ENCODE results near the gene GREB1L. TPM values are rescaled to one million over a fixed set of nuclear protein-coding genes. Genes with fewer than 3 reads are reported as not detected.

The GREB1L gene
- total and polyA plus RNA-seq, 2 donors (not counting 3 experiments of a cell fraction or from before 2014, with no cell fraction given): 0.22 to 0.41 TPM

GRCh38 chr18:21453511-21453901 lies 211.5 kb downstream of the GREB1L start:
- no TSS peak for BruUV-seq (replicated peaks)
- no peaks in the 10 kb centered on the region for H3K36me3 ChIP-seq (ENCODE audit: control insufficient read depth in 2 of 2, extremely low read depth in 1 of 2, insufficient read depth in 2 of 2, low read length in 2 of 2)
- intact Hi-C loops (cut with micrococcal nuclease) (no loop called here), dilution Hi-C loops (cut with MboI; ENCODE audit: extremely low pct_ligation_motif_present, low sequenced_read_pairs) (no loop called here)
- no peaks in the 10 kb centered on the region for H3K79me2 ChIP-seq (ENCODE audit: control insufficient read depth, insufficient read depth, low read length)
- DNase-seq (ENCODE audit: low read depth, low spot score): no peak
- no peaks in the 10 kb centered on the region for H3K9me1 ChIP-seq (replicated peaks; ENCODE audit: control insufficient read depth, extremely low read depth, insufficient read depth, low read length)
- H3K9me3 ChIP-seq (replicated peaks; ENCODE audit: control insufficient read depth, insufficient read depth, low read length): no peaks in the 10 kb centered on the region
- H3K9ac ChIP-seq (replicated peaks; ENCODE audit: extremely low read depth, insufficient read depth, low read length): no peak overlapping the region
- H4K20me1 ChIP-seq (replicated peaks; ENCODE audit: control insufficient read depth, extremely low read depth, insufficient read depth, low read length): no peaks in the 10 kb centered on the region
- no peak for TF ChIP-seq CTCF (IDR thresholded peaks at IDR 0.05; ENCODE audit: extremely low read depth in 1 of 2, insufficient read depth in 1 of 2, low read depth in 1 of 2, low read length in 2 of 2)
- no peak for TF ChIP-seq POLR2A (IDR thresholded peaks at IDR 0.05; ENCODE audit: low read depth, low read length)
- TF ChIP-seq GATA2 (IDR thresholded peaks at IDR 0.05; ENCODE audit: insufficient read depth, insufficient read length, low read depth, low read length): no peak
- no peak for TF ChIP-seq MAX (IDR thresholded peaks at IDR 0.05; ENCODE audit: insufficient read depth, insufficient read length)
- TF ChIP-seq EZH2 (IDR thresholded peaks at IDR 0.05; ENCODE audit: borderline replicate concordance, low read depth, low read length, severe bottlenecking): no peak
- TF ChIP-seq FOS (IDR thresholded peaks at IDR 0.05; ENCODE audit: borderline replicate concordance, insufficient read depth, low read length): no peak
- TF ChIP-seq MYC (IDR thresholded peaks at IDR 0.05; ENCODE audit: low read depth, low read length): no peak
- no peak for TF ChIP-seq POLR2AphosphoS5 (IDR thresholded peaks at IDR 0.05; ENCODE audit: insufficient read depth, low read depth, low read length)
- no peak for TF ChIP-seq JUN (IDR thresholded peaks at IDR 0.05; ENCODE audit: borderline replicate concordance, insufficient read depth, insufficient read length, low read depth)
- no peak overlapping the region for H2AFZ ChIP-seq (ENCODE audit: low read depth, low read length)
- H3K4me1 ChIP-seq (ENCODE audit: control insufficient read depth, extremely low read depth, insufficient read depth, low read length): peaks cover 16% of the 10 kb centered on the region
- CTCF ChIA-PET: no interaction called here
- FAIRE-seq: no peak
- H3K4me2 ChIP-seq (ENCODE audit: insufficient read depth, low read length): no peak overlapping the region
- POLR2A ChIA-PET: no interaction called here
- peaks cover 0 to 2% of the 10 kb centered on the region in 2 experiments for H3K27me3 ChIP-seq (ENCODE audit: control insufficient read depth in 2 of 2, insufficient read depth in 2 of 2, low read length in 2 of 2)
- H3K27ac ChIP-seq (ENCODE audit: insufficient read depth, low read depth, low read length): no peak overlapping the region
- no peak overlapping the region for H3K4me3 ChIP-seq (replicated peaks in 1 of 3; ENCODE audit: insufficient read depth in 1 of 3, low read depth in 1 of 3, low read length in 3 of 3)
